ENCODE measurements around the gene LLCFC1. TPM values are rescaled to one million over a fixed set of nuclear protein-coding genes. Genes with fewer than 3 reads are reported as not detected.

The LLCFC1 gene
- total and polyA plus RNA-seq, 2 of the 8 experiments (the other 6 are each of a cell fraction or from before 2014, with no cell fraction given): not detected

DNA sequence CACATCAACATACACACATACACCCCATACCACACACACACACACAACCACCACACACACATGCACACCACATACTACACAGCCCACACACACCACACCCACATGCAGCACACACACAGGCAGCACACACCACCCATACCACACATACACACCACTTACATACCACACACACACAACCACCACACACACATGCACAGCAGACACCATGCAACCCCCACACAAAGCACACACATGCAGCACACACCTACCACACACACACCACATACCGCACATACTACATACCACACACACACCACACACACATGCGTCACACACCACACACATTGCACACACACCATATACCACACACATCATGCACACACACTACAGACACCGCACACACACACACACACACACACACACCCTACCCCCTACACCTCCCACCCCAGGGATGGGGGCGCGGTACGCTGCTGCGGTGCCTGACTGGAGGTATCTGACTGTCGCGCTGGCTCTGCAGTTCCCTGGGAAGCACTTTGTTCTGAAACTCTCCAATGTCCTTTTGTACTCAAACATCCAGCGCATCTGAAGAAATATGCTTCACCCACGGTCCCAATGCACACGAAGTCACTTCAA, 48.3 kb upstream of the LLCFC1 start:
- no peak overlapping the region for H3K9ac ChIP-seq (replicated peaks in 1 of 4; ENCODE audit: extremely low read depth in 1 of 4, low read depth in 3 of 4, low read length in 3 of 4)
- peak overlapping the region; percentile 53 for H3K56ac ChIP-seq (replicated peaks; ENCODE audit: insufficient read length, low read depth, low read length)
- POLR2A ChIA-PET (ENCODE audit: partially characterized antibody): no interaction called here
- H2BK15ac ChIP-seq (ENCODE audit: low read length): no peak overlapping the region
- no peak overlapping the region for H2BK5ac ChIP-seq (ENCODE audit: low read depth, low read length)
- no peak overlapping the region for H3K14ac ChIP-seq (ENCODE audit: insufficient read length)
- no peaks in the 10 kb centered on the region for H3K79me1 ChIP-seq (ENCODE audit: low read depth, low read length)
- no peaks in the 10 kb centered on the region for H3K9me3 ChIP-seq (ENCODE audit: insufficient read depth in 2 of 2, low read depth in 1 of 2, low read length in 1 of 2)
- H4K20me1 ChIP-seq (replicated peaks in 1 of 2; ENCODE audit: control insufficient read depth in 1 of 2, insufficient read depth in 2 of 2, low read length in 2 of 2): peaks cover 0 to 7% of the 10 kb centered on the region in 2 experiments
- CTCF ChIA-PET (ENCODE audit: partially characterized antibody): interaction anchor here (1.1 to 8.2 kb wide), 3 partner anchors 10 to 324 kb away, joined by 4 to 69 read pairs (median 26); no protein-coding TSS in a partner anchor
- H3K27ac ChIP-seq (ENCODE audit: low read depth, low read length): no peak overlapping the region
- no peak overlapping the region for H2BK12ac ChIP-seq (ENCODE audit: low read depth, low read length)
- 93% methylated on average over 12 of the region's 12 CpGs; no CpG with 5 or more reads in 1 of the 2 experiments for WGBS, 2 experiments (ENCODE audit: extremely low coverage in 1 of 2, insufficient coverage in 1 of 2, insufficient read length in 1 of 2, insufficient replicate concordance in 2 of 2, low coverage in 1 of 2, low lambda C conversion rate in 2 of 2, missing lambda C conversion rate in 1 of 2)
- no peak overlapping the region for H2AFZ ChIP-seq (ENCODE audit: low read length)
- H2BK20ac ChIP-seq (ENCODE audit: low read length): 0 out of 2 replicates have a peak overlapping the region, but pooled peaks have one; percentile 29
- H2AK5ac ChIP-seq (ENCODE audit: low read depth, low read length): 0 out of 2 replicates have a peak overlapping the region, but pooled peaks have one; percentile 54
- H3K4me2 ChIP-seq (ENCODE audit: insufficient read depth in 1 of 2, low read depth in 2 of 2, low read length in 2 of 2): no peak overlapping the region
- H3K18ac ChIP-seq (ENCODE audit: extremely low read depth, low read length): no peak overlapping the region
- H4K5ac ChIP-seq (ENCODE audit: insufficient read length, low read depth, low read length): no peak overlapping the region
- peak overlapping the region; percentile 85 for H3K4ac ChIP-seq (replicated peaks; ENCODE audit: insufficient read length, low read depth, low read length)
- H3K23ac ChIP-seq (ENCODE audit: insufficient read length): no peak overlapping the region
- peaks cover 0 to 2% (median 0%) of the 10 kb centered on the region in 4 experiments; a peak in 1 of 7 replicates for H3K4me1 ChIP-seq (replicated peaks in 1 of 4; ENCODE audit: control insufficient read depth in 3 of 4, insufficient read depth in 4 of 4, low read length in 3 of 4)
- H2BK120ac ChIP-seq (replicated peaks; ENCODE audit: low read depth, low read length): no peak overlapping the region
- peaks cover 10% of the 10 kb centered on the region; the same call in 1 of the 2 replicates for H3K23me2 ChIP-seq (ENCODE audit: low read depth, low read length)
- no peak overlapping the region for H3K4me3 ChIP-seq (ENCODE audit: extremely low read depth in 1 of 4, insufficient read depth in 2 of 4, low read depth in 3 of 4, low read length in 4 of 4)
- H3K36me3 ChIP-seq (ENCODE audit: control insufficient read depth in 2 of 4, insufficient read depth in 4 of 4, low read length in 3 of 4): no peaks in the 10 kb centered on the region
- FAIRE-seq (no peak), DNase-seq (ENCODE audit: low read depth in 1 of 2, low spot score in 2 of 2) (no peak)
- no peaks in the 10 kb centered on the region for H3K79me2 ChIP-seq (ENCODE audit: control insufficient read depth in 1 of 2, insufficient read depth in 2 of 2, low read length in 2 of 2)
- H4K91ac ChIP-seq (replicated peaks; ENCODE audit: insufficient read length, low read length): peak overlapping the region; percentile 74
- H4K8ac ChIP-seq (ENCODE audit: extremely low read depth, insufficient read depth, low read length): no peak overlapping the region; the same call in 1 of the 2 replicates
- no peaks in the 10 kb centered on the region for H3K27me3 ChIP-seq (replicated peaks in 1 of 4; ENCODE audit: control insufficient read depth in 3 of 4, extremely low read depth in 1 of 4, insufficient read depth in 3 of 4, low read length in 3 of 4)
- TF ChIP-seq GTF2F1 (IDR thresholded peaks at IDR 0.05; ENCODE audit: borderline replicate concordance, low read depth, low read length) (no peak), NANOG (IDR thresholded peaks at IDR 0.05; ENCODE audit: insufficient read depth, low read depth, low read length, poor library complexity, severe bottlenecking) (no peak), HDAC6 (IDR thresholded peaks at IDR 0.05; ENCODE audit: low read depth, low read length) (no peak), CTBP2 (IDR thresholded peaks at IDR 0.05; ENCODE audit: borderline replicate concordance, insufficient read depth, insufficient read length, low read length) (no peak)
